ENCODE data around the gene GLIS1.

GRCh38 chr1:53638360-53639035 lies 100.5 kb downstream of the GLIS1 start:
- TF ChIP-seq CTCF (optimal IDR thresholded peaks at IDR 0.05 in 1 of 3, IDR thresholded peaks at IDR 0.05 in 1 of 3, conservative IDR thresholded peaks at IDR 0.05 in 1 of 3; ENCODE audit: extremely low read depth in 1 of 3, insufficient read depth in 2 of 3, low read length in 3 of 3) (no peak), EZH2 (IDR thresholded peaks at IDR 0.05; ENCODE audit: low read length) (no peak)

All from keratinocyte (primary cell).